A673 (cell line): ENCODE data around the gene WDR88.

Experiments used
- CTCF ChIP-seq: fragments of 300-800, 200-600 bp; sonication (generic); conservative IDR thresholded peaks from 2 replicates; pipeline ENCODE4 v1.5.1; 2017; ENCODE audit warnings: low read depth, mild to moderate bottlenecking, antibody characterized with exemption, low read length, moderate library complexity, mixed read lengths
- EZH2 ChIP-seq: fragments of 200-600 bp; sonication (generic); IDR thresholded peaks from 2 replicates; pipeline ENCODE4 v1.6.1; 2017; ENCODE audit warnings: borderline replicate concordance, low read depth, mild to moderate bottlenecking, mixed read lengths, antibody characterized with exemption, low read length; ENCODE audit not compliant: poor library complexity, severe bottlenecking

GRCh38 chr19:33139165-33139564, 7.3 kb downstream of the WDR88 start:
- TF ChIP-seq CTCF = no peak
- no peak for TF ChIP-seq EZH2
